Measurements from ENCODE around the gene CCDC80.

Gene CCDC80

GRCh38 chr3:112654979-112655378 lies 14.0 kb upstream of the CCDC80 start:
- no peak for DNase-seq

- no peak for DNase-seq
Measured at GRCh38 chr3:112654492-112654891, 13.5 kb upstream of the CCDC80 start.

GRCh38 chr3:112653881-112654300 lies 12.9 kb upstream of the CCDC80 start:
- no peak for DNase-seq

- no peak for DNase-seq
Measured at GRCh38 chr3:112653209-112653871, 12.4 kb upstream of the CCDC80 start.

- DNase-seq = no peak
Measured at GRCh38 chr3:112651516-112651915, 10.6 kb upstream of the CCDC80 start.

GRCh38 chr3:112651071-112651470 lies 10.1 kb upstream of the CCDC80 start:
- no peak for DNase-seq

GRCh38 chr3:112650482-112650881 lies 9.5 kb upstream of the CCDC80 start:
- DNase-seq = no peak

- DNase-seq = no peak
Measured at GRCh38 chr3:112649478-112649735, 8.5 kb upstream of the CCDC80 start.

- DNase-seq = no peak
Measured at GRCh38 chr3:112647122-112647521, 6.2 kb upstream of the CCDC80 start.

- DNase-seq = no peak
Measured at GRCh38 chr3:112646623-112647022, 5.7 kb upstream of the CCDC80 start.

- DNase-seq = no peak
Measured at GRCh38 chr3:112644453-112644852, 3.5 kb upstream of the CCDC80 start.

GRCh38 chr3:112643621-112644240 lies 2.8 kb upstream of the CCDC80 start:
- no peak for DNase-seq

- peak; percentile 76 for DNase-seq
Measured at GRCh38 chr3:112642912-112643506, 2.1 kb upstream of the CCDC80 start.

GRCh38 chr3:112640276-112640929 lies 540 bp downstream of the CCDC80 start:
- no peak for DNase-seq

- DNase-seq = no peak
Measured at GRCh38 chr3:112639455-112640225, 1.3 kb downstream of the CCDC80 start.

GRCh38 chr3:112638327-112639020 lies 2.5 kb downstream of the CCDC80 start:
- DNase-seq = no peak

GRCh38 chr3:112637700-112638099 lies 3.2 kb downstream of the CCDC80 start:
- no peak for DNase-seq

GRCh38 chr3:112635674-112636073 lies 5.3 kb downstream of the CCDC80 start:
- DNase-seq = no peak

GRCh38 chr3:112634786-112635541 lies 6.0 kb downstream of the CCDC80 start:
- DNase-seq = no peak

GRCh38 chr3:112633757-112634156 lies 7.2 kb downstream of the CCDC80 start:
- DNase-seq = no peak

- no peak for DNase-seq
Measured at GRCh38 chr3:112633191-112633590, 7.8 kb downstream of the CCDC80 start.

GRCh38 chr3:112632596-112632995 lies 8.3 kb downstream of the CCDC80 start:
- no peak for DNase-seq

Measured in activated CD4-positive, alpha-beta T cell treated with anti-CD3 and anti-CD28 coated beads, Interleukin-2, amount 50 U/mL, for 1 hour (primary cell).